ENCODE measurements around the gene MTFR1L.

Gene MTFR1L

GRCh38 chr1:25876693-25877077 lies 56.9 kb downstream of the MTFR1L start:
- TF ChIP-seq TARDBP (IDR thresholded peaks at IDR 0.05): no peak
- no peak for TF ChIP-seq FOXM1 (IDR thresholded peaks at IDR 0.05; ENCODE audit: borderline replicate concordance)
- TF ChIP-seq ZNF384 (IDR thresholded peaks at IDR 0.05): no peak
- TF ChIP-seq SP1 (IDR thresholded peaks at IDR 0.05): no peak
- no peak for TF ChIP-seq FOXK2 (IDR thresholded peaks at IDR 0.05)
- TF ChIP-seq SUZ12 (IDR thresholded peaks at IDR 0.05): no peak
- no peak for TF ChIP-seq ELF4 (IDR thresholded peaks at IDR 0.05)
- TF ChIP-seq ARNT (IDR thresholded peaks at IDR 0.05): no peak
- TF ChIP-seq CTBP1 (IDR thresholded peaks at IDR 0.05; ENCODE audit: borderline replicate concordance): no peak
- no peak for TF ChIP-seq L3MBTL2 (conservative IDR thresholded peaks at IDR 0.05)
- no peak for TF ChIP-seq FOXA1 (IDR thresholded peaks at IDR 0.05)
- TF ChIP-seq PKNOX1 (IDR thresholded peaks at IDR 0.05): no peak
- no peak for TF ChIP-seq NFRKB (IDR thresholded peaks at IDR 0.05)
- TF ChIP-seq HDGF (IDR thresholded peaks at IDR 0.05; ENCODE audit: borderline replicate concordance): no peak
- TF ChIP-seq BHLHE40 (IDR thresholded peaks at IDR 0.05; ENCODE audit: borderline replicate concordance): no peak
- no peak for TF ChIP-seq LEF1 (IDR thresholded peaks at IDR 0.05; ENCODE audit: borderline replicate concordance)
- DNase-seq (ENCODE audit: extremely low spot score): no peak
- ChIA-PET CTCF (interaction anchor here (0.7 kb wide), 1 partner anchor 52 kb away, joined by 3 read pairs; no protein-coding TSS in a partner anchor), POLR2A (interaction anchor here (1.2 kb wide), 1 partner anchor 56 kb away, joined by 3 read pairs; no protein-coding TSS in a partner anchor)

GRCh38 chr1:25877155-25877554 lies 57.4 kb downstream of the MTFR1L start:
- ChIA-PET POLR2A (interaction anchor here (1.2 kb wide), 1 partner anchor 57 kb away, joined by 3 read pairs; no protein-coding TSS in a partner anchor), CTCF (no interaction called here)
- DNase-seq (ENCODE audit: extremely low spot score): no peak
- TF ChIP-seq CTBP1 (IDR thresholded peaks at IDR 0.05; ENCODE audit: borderline replicate concordance) (no peak), HDGF (IDR thresholded peaks at IDR 0.05; ENCODE audit: borderline replicate concordance) (no peak), ARNT (IDR thresholded peaks at IDR 0.05) (no peak), ELF4 (IDR thresholded peaks at IDR 0.05) (no peak), NFRKB (IDR thresholded peaks at IDR 0.05) (no peak), FOXK2 (IDR thresholded peaks at IDR 0.05) (no peak), ZNF384 (IDR thresholded peaks at IDR 0.05) (no peak), LEF1 (IDR thresholded peaks at IDR 0.05; ENCODE audit: borderline replicate concordance) (no peak), FOXM1 (IDR thresholded peaks at IDR 0.05; ENCODE audit: borderline replicate concordance) (no peak), TARDBP (IDR thresholded peaks at IDR 0.05) (no peak), SUZ12 (IDR thresholded peaks at IDR 0.05) (no peak), L3MBTL2 (conservative IDR thresholded peaks at IDR 0.05) (no peak)

GRCh38 chr1:25878690-25879089 lies 58.9 kb downstream of the MTFR1L start:
- no peak for DNase-seq (ENCODE audit: extremely low spot score)
- ChIA-PET POLR2A (interaction anchor here (1.9 kb wide), 1 partner anchor 59 kb away, joined by 6 read pairs; the partner anchor contains the start of gene MTFR1L), CTCF (interaction anchor here (1.0 kb wide), 1 partner anchor 16 kb away, joined by 3 read pairs; no protein-coding TSS in a partner anchor)
- TF ChIP-seq PKNOX1 (IDR thresholded peaks at IDR 0.05) (no peak), FOXK2 (IDR thresholded peaks at IDR 0.05) (no peak), LEF1 (IDR thresholded peaks at IDR 0.05; ENCODE audit: borderline replicate concordance) (no peak), SUZ12 (IDR thresholded peaks at IDR 0.05) (no peak), NFRKB (IDR thresholded peaks at IDR 0.05) (no peak), FOXA1 (IDR thresholded peaks at IDR 0.05) (no peak), HDGF (IDR thresholded peaks at IDR 0.05; ENCODE audit: borderline replicate concordance) (no peak), FOXM1 (IDR thresholded peaks at IDR 0.05; ENCODE audit: borderline replicate concordance) (no peak), L3MBTL2 (conservative IDR thresholded peaks at IDR 0.05) (no peak), CTBP1 (IDR thresholded peaks at IDR 0.05; ENCODE audit: borderline replicate concordance) (no peak), TARDBP (IDR thresholded peaks at IDR 0.05) (no peak), BHLHE40 (IDR thresholded peaks at IDR 0.05; ENCODE audit: borderline replicate concordance) (no peak), SP1 (IDR thresholded peaks at IDR 0.05) (no peak)

- CTCF ChIA-PET: no interaction called here
- POLR2A ChIA-PET: interaction anchor here (1.9 kb wide), 1 partner anchor 60 kb away, joined by 6 read pairs; the partner anchor contains the start of gene MTFR1L
- TF ChIP-seq SUZ12 (IDR thresholded peaks at IDR 0.05) (no peak), L3MBTL2 (conservative IDR thresholded peaks at IDR 0.05) (no peak), ARNT (IDR thresholded peaks at IDR 0.05) (no peak), HDGF (IDR thresholded peaks at IDR 0.05; ENCODE audit: borderline replicate concordance) (no peak), FOXK2 (IDR thresholded peaks at IDR 0.05) (no peak)
- no peak for DNase-seq (ENCODE audit: extremely low spot score)
These were observed 59.9 kb downstream of the MTFR1L start for GRCh38 chr1:25879675-25880074.

- no peak for TF ChIP-seq L3MBTL2 (conservative IDR thresholded peaks at IDR 0.05)
- TF ChIP-seq TARDBP (IDR thresholded peaks at IDR 0.05): no peak
- TF ChIP-seq SUZ12 (IDR thresholded peaks at IDR 0.05): no peak
- TF ChIP-seq ARNT (IDR thresholded peaks at IDR 0.05): no peak
- no peak for TF ChIP-seq FOXM1 (IDR thresholded peaks at IDR 0.05; ENCODE audit: borderline replicate concordance)
- TF ChIP-seq ZNF384 (IDR thresholded peaks at IDR 0.05): no peak
- TF ChIP-seq CTBP1 (IDR thresholded peaks at IDR 0.05; ENCODE audit: borderline replicate concordance): no peak
- TF ChIP-seq PKNOX1 (IDR thresholded peaks at IDR 0.05): no peak
- TF ChIP-seq ELF4 (IDR thresholded peaks at IDR 0.05): no peak
- ChIA-PET CTCF (no interaction called here), POLR2A (interaction anchor here (1.9 kb wide), 1 partner anchor 61 kb away, joined by 6 read pairs; the partner anchor contains the start of gene MTFR1L)
These were observed 60.8 kb downstream of the MTFR1L start for GRCh38 chr1:25880518-25880917.

GRCh38 chr1:25881266-25881665 lies 61.5 kb downstream of the MTFR1L start:
- POLR2A ChIA-PET: interaction anchor here (1.4 kb wide), 1 partner anchor 117 kb away, joined by 5 read pairs; the partner anchor contains the start of gene PAFAH2
- DNase-seq (ENCODE audit: extremely low spot score): no peak
- CTCF ChIA-PET: no interaction called here
- TF ChIP-seq CTBP1 (IDR thresholded peaks at IDR 0.05; ENCODE audit: borderline replicate concordance) (no peak), L3MBTL2 (conservative IDR thresholded peaks at IDR 0.05) (no peak), PKNOX1 (IDR thresholded peaks at IDR 0.05) (no peak), SUZ12 (IDR thresholded peaks at IDR 0.05) (no peak), TARDBP (IDR thresholded peaks at IDR 0.05) (no peak), FOXK2 (IDR thresholded peaks at IDR 0.05) (no peak), NFRKB (IDR thresholded peaks at IDR 0.05) (no peak), FOXA1 (IDR thresholded peaks at IDR 0.05) (no peak), ZNF384 (IDR thresholded peaks at IDR 0.05) (no peak), SP1 (IDR thresholded peaks at IDR 0.05) (no peak), FOXM1 (IDR thresholded peaks at IDR 0.05; ENCODE audit: borderline replicate concordance) (no peak), ELF4 (IDR thresholded peaks at IDR 0.05) (no peak), HDGF (IDR thresholded peaks at IDR 0.05; ENCODE audit: borderline replicate concordance) (no peak), ARNT (IDR thresholded peaks at IDR 0.05) (no peak)

More at GRCh38 chr1:25880518-25880917, 60.8 kb downstream of the MTFR1L start:
- DNase-seq (ENCODE audit: extremely low spot score): no peak

Measured in HEK293T (cell line).